HL-60 (cell line): ENCODE results near the gene FOXF1.

Experiments used
- DNase-seq, 2 experiments: peaks; one replicate each; pipeline ENCODE4 v3.0.0-alpha.2; 2010 to 2020; ENCODE audit warnings: low read depth in 1 of 2, low spot score in 1 of 2
- H3K27ac ChIP-seq: fragments of 250-450 bp; sonication (Bioruptor Pico); replicated peaks from 2 replicates; pipeline ENCODE4 v1.5.1; 2020; ENCODE audit warnings: mild to moderate bottlenecking, moderate library complexity
- H3K27me3 ChIP-seq: fragments of 250-450 bp; sonication (Bioruptor Pico); 2 replicates; pipeline ENCODE4 v1.5.1; 2021; ENCODE audit warnings: mild to moderate bottlenecking, moderate library complexity; ENCODE audit not compliant: insufficient read depth, poor library complexity, severe bottlenecking
- H3K4me3 ChIP-seq: replicated peaks from 2 replicates; pipeline ENCODE4 v1.5.1; 2011; ENCODE audit warnings: mild to moderate bottlenecking, control low read depth, low read length; ENCODE audit not compliant: insufficient read depth
- GABPA ChIP-seq: IDR thresholded peaks from 2 replicates; pipeline ENCODE4 v1.6.1; 2012; ENCODE audit warnings: low read depth
- POLR2AphosphoS5 ChIP-seq: IDR thresholded peaks from 2 replicates; pipeline ENCODE4 v1.6.1; 2012; ENCODE audit warnings: low read depth
- SPI1 ChIP-seq: IDR thresholded peaks from 2 replicates; pipeline ENCODE4 v1.6.1; 2012; ENCODE audit warnings: low read depth, mild to moderate bottlenecking, borderline replicate concordance
- TF ChIP-seq, protein P1 (sequence below): IDR thresholded peaks from one replicate; pipeline ENCODE4 v1.5.1; 2011; ENCODE audit warnings: low read length, control low read depth, inconsistent platforms; ENCODE audit not compliant: insufficient read depth
- TF ChIP-seq, protein P2 (sequence below): IDR thresholded peaks from 2 replicates; pipeline ENCODE4 v1.6.1; 2012; ENCODE audit warnings: low read depth; ENCODE audit not compliant: insufficient replicate concordance

FOXF1 gene

DNA sequence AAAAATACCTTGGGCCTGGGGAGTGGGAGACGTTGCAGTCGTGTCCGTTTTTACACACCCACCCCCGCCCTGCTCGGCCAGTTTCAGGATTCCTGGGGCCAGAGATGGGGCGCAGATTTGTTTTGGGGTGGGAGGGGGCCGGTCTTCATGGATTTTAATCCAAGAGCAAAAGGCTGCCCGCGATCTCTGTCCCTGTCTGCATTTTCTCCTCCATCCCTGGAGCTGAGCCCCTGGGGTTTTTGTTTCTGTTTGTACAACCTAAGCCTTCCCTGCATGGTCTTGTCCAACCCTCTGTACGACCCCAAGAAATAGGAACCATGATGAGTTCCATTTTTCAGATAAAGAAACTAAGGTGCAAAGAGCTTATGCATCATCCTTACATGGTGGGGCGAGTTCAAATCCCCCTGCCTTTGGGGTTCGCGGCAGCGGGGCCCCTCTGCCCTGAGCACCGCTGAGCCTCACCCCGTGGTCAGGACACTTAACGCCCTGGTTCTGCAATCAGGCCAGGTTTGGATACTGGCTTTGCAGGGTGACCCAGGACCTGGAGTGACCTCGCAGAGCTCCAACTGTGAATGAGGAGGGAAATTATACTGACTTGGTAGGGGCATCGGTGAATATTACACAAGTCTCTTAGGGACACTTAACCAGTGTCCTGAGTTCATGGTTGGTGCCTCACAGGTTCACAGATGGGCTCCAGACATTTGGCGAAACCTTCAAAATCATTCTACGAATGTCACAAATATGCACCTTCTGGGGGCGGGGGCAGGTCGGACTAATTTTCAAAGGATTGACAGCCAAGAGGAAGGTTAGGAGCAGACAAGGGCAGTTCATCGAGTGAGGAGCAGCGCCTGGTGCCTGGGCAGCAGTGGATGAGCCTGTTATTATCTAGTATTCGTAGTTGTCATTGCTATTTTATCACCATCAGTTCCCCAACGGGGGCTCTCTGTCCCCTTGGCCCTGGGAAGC is 4.1 kb upstream of the FOXF1 start:
- TF ChIP-seq POLR2AphosphoS5 (no peak), GABPA (no peak), SPI1 (no peak)
- TF ChIP-seq, protein P1, sequence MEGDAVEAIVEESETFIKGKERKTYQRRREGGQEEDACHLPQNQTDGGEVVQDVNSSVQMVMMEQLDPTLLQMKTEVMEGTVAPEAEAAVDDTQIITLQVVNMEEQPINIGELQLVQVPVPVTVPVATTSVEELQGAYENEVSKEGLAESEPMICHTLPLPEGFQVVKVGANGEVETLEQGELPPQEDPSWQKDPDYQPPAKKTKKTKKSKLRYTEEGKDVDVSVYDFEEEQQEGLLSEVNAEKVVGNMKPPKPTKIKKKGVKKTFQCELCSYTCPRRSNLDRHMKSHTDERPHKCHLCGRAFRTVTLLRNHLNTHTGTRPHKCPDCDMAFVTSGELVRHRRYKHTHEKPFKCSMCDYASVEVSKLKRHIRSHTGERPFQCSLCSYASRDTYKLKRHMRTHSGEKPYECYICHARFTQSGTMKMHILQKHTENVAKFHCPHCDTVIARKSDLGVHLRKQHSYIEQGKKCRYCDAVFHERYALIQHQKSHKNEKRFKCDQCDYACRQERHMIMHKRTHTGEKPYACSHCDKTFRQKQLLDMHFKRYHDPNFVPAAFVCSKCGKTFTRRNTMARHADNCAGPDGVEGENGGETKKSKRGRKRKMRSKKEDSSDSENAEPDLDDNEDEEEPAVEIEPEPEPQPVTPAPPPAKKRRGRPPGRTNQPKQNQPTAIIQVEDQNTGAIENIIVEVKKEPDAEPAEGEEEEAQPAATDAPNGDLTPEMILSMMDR, result no peak
- TF ChIP-seq, protein P2, sequence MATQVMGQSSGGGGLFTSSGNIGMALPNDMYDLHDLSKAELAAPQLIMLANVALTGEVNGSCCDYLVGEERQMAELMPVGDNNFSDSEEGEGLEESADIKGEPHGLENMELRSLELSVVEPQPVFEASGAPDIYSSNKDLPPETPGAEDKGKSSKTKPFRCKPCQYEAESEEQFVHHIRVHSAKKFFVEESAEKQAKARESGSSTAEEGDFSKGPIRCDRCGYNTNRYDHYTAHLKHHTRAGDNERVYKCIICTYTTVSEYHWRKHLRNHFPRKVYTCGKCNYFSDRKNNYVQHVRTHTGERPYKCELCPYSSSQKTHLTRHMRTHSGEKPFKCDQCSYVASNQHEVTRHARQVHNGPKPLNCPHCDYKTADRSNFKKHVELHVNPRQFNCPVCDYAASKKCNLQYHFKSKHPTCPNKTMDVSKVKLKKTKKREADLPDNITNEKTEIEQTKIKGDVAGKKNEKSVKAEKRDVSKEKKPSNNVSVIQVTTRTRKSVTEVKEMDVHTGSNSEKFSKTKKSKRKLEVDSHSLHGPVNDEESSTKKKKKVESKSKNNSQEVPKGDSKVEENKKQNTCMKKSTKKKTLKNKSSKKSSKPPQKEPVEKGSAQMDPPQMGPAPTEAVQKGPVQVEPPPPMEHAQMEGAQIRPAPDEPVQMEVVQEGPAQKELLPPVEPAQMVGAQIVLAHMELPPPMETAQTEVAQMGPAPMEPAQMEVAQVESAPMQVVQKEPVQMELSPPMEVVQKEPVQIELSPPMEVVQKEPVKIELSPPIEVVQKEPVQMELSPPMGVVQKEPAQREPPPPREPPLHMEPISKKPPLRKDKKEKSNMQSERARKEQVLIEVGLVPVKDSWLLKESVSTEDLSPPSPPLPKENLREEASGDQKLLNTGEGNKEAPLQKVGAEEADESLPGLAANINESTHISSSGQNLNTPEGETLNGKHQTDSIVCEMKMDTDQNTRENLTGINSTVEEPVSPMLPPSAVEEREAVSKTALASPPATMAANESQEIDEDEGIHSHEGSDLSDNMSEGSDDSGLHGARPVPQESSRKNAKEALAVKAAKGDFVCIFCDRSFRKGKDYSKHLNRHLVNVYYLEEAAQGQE, result no peak
- peaks cover 23% of the 10 kb centered on the region for H3K27me3 ChIP-seq
- H3K4me3 ChIP-seq, result no peak overlapping the region
- DNase-seq, result no peak
- H3K27ac ChIP-seq, result no peak overlapping the region

DNA sequence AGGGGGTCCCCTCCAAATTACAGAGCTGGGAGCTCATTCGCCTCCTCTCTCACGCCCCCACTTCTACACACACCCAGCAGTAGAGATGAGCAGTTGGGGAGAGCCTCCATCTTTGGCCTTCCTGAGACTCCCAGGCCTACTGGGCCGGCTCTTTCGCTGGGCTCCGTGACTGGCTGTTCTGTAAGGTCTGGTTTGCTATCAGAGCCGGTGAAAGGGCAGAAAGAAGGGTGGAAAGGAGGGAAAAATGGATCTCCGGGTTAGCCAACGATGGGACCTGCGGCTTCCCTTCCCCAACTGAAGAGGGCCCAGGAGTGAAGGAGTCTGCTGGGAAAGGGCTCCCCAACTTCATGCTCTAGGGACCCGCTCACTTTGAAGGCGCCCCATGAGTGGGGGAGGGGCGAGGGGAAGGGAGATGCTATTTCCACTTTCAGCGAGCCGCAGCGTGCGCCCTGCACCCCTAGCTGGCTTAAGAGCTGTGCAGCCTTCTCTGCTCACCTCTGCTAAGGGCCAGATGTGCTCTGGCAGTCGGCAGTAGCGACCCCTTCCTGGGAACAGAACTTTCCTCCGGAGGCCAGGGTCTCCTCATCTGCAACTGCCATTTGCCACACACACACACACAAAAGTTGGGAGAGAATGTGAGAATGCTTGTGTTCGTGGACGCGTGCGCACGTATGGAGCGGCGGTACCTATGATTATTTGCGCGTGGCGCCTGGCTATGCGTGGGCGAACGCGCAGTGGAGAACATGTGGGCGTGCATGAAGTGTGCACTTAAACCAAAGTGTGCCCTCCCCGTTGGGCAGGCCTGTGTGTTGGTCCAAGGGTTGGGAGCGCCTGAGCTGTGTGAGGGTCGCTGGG is 2.9 kb upstream of the FOXF1 start:
- TF ChIP-seq, protein P2, result no peak
- TF ChIP-seq SPI1, result no peak
- TF ChIP-seq POLR2AphosphoS5, result no peak
- TF ChIP-seq, protein P1, result no peak
- no peak for TF ChIP-seq GABPA
- no peak for DNase-seq
- Histone ChIP-seq H3K27ac (no peak overlapping the region), H3K4me3 (no peak overlapping the region), H3K27me3 (peaks cover 25% of the 10 kb centered on the region)

DNA sequence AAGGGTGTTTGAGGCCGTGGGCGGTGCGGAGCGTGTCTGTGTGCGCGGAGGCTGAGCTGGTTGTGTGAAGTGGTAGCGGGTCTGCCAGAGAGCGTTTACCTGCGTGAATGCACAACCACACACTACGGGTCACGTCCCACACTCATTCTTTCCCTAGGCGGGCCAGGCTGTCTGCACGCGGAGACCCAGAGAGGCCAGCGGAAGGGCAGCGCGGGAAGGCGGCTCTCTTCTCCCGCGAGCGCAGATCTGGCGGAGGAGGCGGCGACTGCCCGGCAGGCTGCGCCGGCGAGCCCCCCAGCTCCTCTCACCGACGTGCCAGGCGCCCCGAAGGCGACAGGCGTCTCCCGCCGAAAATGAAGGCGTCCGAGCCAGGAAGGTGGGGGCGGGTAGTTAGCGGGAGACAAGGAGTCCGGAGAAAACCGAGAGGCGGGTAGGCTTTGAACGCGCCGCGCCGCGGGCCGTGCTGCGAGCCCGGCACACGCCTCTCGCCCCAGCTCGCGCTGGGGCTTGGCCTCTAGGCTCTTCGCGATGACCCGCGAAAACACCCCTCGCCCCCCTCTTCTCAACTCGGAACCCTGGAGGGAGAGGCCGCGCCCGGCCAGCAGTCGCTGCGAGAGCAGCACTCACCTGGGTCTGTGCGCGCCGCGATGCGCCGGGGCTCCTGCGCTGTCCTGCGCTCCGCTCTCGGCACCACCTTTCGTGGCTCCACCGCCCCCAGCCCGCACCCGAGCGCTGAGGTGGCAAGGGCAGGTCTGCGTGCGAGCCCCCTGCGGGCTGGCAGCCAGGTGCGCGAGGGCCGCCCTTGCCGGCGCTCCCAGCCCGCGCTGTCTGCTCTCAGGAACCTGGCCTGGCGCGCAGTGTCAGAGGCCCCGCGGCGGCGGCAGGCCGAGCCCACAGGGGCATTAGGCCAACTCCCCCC is 2.0 kb upstream of the FOXF1 start:
- TF ChIP-seq POLR2AphosphoS5 (no peak), SPI1 (no peak), GABPA (no peak)
- TF ChIP-seq, protein P2, result no peak
- TF ChIP-seq, protein P1, result no peak
- Histone ChIP-seq H3K4me3 (no peak overlapping the region), H3K27me3 (peaks cover 25% of the 10 kb centered on the region), H3K27ac (no peak overlapping the region)
- no peak for DNase-seq
